Stimulated activated CD4-positive, alpha-beta T cell treated with anti-CD3 and anti-CD28 coated beads, Interleukin-1b, Interleukin-23, amount 100 ng/mL, for 1 hour (primary cell): Measurements from ENCODE around the gene PRKCB.
A peak's percentile ranks its signal among the peaks of the same experiment; 100 is the strongest.

ENCODE experiments used
- DNase-seq, 2 donors: peaks; one replicate each; pipeline ENCODE4 v3.0.0-alpha.2; 2020; ENCODE audit warnings: low read depth in 2 of 2

PRKCB gene

GRCh38 chr16:23835390-23836077 is at the start of gene PRKCB:
PRKCB (plus strand) TSS chr16:23835983.
- peak; percentile 75 to 90 for DNase-seq

DNA sequence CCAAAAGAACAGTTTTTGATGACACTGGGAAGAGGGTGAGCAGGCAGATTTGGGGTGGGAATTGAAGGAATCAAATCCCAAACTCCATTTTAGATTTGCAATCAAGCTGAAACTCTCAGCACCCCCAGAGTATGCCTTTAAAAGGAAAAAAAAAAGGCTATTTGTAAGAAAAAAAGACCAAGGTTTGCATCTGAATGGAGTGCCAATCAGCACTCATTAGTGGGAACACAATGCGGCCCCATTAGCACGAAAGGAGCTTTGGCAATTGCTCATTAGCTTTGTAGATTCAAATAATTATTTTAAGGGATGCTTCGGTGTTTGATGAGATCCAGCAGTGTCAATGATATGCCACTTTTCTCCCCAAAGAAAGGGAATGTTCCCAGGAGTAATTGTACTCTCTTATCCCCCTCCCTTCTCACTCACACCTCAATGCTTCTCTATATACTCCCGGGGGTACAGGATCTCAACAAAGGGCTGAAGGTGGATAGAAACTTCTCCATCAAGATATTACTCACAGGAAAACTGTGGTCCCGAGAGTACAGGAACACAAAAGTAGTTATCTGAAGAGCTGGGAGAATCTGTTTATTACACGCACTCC is 48.7 kb upstream of the PRKCB start:
- DNase-seq = no peak

DNA sequence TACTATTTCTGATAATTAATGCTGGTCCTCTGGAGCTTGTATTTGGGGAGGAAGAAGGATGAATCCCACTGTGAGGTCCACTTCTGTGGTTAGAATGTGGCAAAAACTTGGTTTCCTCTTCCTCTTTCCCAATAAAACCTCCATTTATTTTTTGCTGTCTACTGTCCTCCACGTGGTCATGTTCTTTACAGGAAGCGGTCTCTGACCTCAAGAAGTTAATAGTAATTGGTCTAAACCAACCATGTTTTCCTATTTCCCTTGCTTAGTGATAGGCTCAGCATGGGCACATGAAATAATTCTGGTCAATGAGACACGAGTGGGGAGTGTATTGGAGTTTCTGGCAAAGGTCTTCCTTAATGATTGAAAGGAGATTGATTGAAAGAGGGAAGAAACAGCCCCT is 47.1 kb upstream of the PRKCB start:
- DNase-seq = no peak

GRCh38 chr16:23795378-23795777 is 40.4 kb upstream of the PRKCB start:
- no peak for DNase-seq

DNA sequence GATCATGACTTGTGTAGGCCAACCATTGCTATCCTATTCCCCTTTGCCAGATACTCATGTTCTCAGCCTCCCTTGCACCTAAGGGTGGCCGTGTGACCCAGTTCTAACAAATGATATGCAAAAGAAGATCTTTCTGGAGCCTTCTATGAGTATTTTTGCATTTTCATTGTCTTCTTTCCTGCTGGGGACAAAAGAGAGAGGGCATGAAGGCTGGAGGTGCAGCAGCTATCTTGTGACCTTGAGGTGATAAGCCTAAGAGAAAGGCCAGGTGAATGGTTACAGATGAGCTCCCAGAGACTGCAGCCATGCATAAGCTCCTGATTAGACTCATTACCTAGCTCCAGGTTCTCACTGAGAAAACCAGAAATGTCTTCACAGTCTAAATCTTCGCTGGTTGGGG is 38.8 kb upstream of the PRKCB start:
- no peak for DNase-seq

- peak; percentile 54 to 74 for DNase-seq
Measured at GRCh38 chr16:23801378-23801777, 34.4 kb upstream of the PRKCB start.

GRCh38 chr16:23802776-23803175 is 33.0 kb upstream of the PRKCB start:
- no peak for DNase-seq

DNA sequence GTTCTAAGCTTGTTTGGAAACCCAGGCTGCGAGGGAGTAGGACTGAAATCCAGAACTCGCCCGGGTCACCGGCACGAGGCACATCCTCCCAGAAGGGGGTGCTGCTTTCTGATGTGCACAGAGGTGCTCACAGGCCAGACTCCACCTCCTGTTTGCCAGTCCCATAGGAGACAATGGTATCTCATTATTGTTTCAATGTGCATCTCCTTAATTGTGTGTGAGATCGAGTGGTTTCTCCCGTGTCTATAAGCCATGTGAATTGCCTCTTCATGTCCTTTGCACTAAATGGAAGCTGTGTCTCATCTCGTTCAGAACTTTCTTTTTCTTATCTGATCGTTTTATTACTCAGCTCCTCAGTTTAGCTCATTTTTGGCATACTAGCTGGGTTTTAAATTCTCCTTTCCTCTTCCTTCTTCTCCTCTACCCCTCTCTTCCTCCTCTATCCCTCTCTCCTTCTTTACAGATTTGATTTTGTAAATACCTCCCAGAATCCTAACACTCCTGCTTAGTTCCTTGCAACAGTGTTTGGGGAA is 32.1 kb upstream of the PRKCB start:
- peak; percentile 24 to 49 for DNase-seq

- DNase-seq = no peak
Measured at GRCh38 chr16:23807028-23807427, 28.8 kb upstream of the PRKCB start.

GRCh38 chr16:23821467-23821866 is 14.3 kb upstream of the PRKCB start:
- DNase-seq = no peak

GRCh38 chr16:23821875-23822688 is 13.7 kb upstream of the PRKCB start:
- no peak for DNase-seq

- DNase-seq = no peak
Measured at GRCh38 chr16:23823475-23824384, 12.1 kb upstream of the PRKCB start.

- no peak for DNase-seq
Measured at GRCh38 chr16:23824909-23825308, 10.9 kb upstream of the PRKCB start.

- DNase-seq = no peak
Measured at GRCh38 chr16:23826528-23827045, 9.2 kb upstream of the PRKCB start.

- no peak for DNase-seq
Measured at GRCh38 chr16:23827057-23827456, 8.7 kb upstream of the PRKCB start.

- no peak for DNase-seq
Measured at GRCh38 chr16:23829454-23829853, 6.3 kb upstream of the PRKCB start.

DNA sequence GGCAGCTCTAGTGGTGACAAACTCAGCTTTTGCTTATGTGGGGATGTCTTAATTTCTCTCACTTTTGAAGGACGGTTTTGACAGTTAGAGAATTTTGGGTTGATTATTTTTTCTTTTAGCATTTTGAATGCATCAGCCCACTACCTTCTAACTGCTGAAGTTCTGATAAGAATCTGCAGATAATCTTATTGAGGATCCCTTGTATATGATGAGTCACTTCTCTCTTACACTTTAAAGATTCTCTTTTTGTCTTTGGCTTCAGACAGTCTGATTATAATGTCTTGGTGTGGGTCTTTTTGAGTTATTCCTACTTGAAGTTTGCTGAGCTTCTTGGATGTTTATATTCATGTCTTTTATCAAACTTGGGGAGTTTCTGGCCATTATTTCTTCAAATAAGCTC is 5.5 kb upstream of the PRKCB start:
- no peak for DNase-seq

DNA sequence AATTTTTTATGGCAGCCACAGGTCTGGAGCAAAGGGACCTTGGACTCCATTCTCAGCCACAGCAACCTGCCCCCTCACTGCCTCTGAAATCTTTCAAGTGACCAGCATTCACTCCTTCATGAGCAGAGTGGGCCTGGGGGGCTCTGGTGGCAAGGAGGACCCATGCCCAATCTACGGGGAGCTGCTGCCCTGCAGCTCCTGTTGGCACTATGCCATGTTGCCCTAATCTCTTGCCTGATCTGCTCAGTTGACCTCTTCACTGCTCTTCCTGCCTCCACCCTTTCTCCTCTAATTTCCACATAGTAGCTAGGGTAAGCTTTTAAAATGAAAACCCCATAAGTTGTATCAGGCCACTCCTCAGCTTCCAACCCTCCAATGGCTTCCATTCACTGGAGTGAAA is 2.9 kb upstream of the PRKCB start:
- no peak for DNase-seq

DNA sequence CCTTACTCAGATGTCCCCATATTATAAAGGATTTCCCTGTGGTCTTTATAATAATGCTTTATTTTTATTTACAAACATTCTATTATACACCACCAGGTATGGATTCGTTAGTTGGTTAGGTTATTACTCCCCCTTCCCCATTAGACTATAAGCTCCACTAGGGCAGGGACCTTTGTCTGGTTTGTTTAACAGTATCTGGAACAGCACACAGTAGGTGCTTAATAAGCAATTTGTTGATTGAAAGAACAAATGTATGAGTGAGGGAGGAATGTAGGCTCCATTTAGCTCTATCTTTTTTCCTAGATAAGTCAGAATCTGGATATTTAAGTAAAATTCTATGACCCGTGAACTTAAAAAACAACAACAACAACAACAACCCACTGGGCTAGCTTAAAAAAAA is 2.3 kb upstream of the PRKCB start:
- DNase-seq = no peak

GRCh38 chr16:23833960-23834685 is 1.7 kb upstream of the PRKCB start:
- DNase-seq = no peak

DNA sequence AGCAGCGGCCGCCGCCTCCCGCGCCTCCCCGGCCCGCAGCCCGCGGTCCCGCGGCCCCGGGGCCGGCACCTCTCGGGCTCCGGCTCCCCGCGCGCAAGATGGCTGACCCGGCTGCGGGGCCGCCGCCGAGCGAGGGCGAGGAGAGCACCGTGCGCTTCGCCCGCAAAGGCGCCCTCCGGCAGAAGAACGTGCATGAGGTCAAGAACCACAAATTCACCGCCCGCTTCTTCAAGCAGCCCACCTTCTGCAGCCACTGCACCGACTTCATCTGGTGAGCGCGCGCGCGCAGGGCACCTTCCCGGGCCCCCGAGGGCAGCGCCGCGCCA is 258 bp downstream of the PRKCB start:
- no peak for DNase-seq
